Measurements from ENCODE around the gene KIF7.
"Not testable (repeated sequence)": the region's sequence is repeated elsewhere in the genome, so short reads cannot be mapped to it uniquely, and the experiment has no call there.

The KIF7 gene

GRCh38 chr15:89693696-89694095 lies 38.4 kb upstream of the KIF7 start:
- no peak overlapping the region for H3K4me2 ChIP-seq (ENCODE audit: insufficient read depth, low read length)
- H4K20me1 ChIP-seq (ENCODE audit: insufficient read depth, low read length) = no peaks in the 10 kb centered on the region
- no peaks in the 10 kb centered on the region for H3K27me3 ChIP-seq (ENCODE audit: insufficient read depth, low read length, poor library complexity)
- no peak overlapping the region for H3K4me3 ChIP-seq (ENCODE audit: low read depth in 1 of 2, low read length in 2 of 2)
- ATAC-seq (ENCODE audit: insufficient read depth, low read depth) (no peak), DNase-seq (no peak)
- no peaks in the 10 kb centered on the region for H3K4me1 ChIP-seq (ENCODE audit: insufficient read depth, low read length)
- H3K9ac ChIP-seq (ENCODE audit: low read depth, low read length) = no peak overlapping the region
- no peak for TF ChIP-seq EZH2 (IDR thresholded peaks at IDR 0.05; ENCODE audit: borderline replicate concordance, low read depth, low read length, severe bottlenecking)
- TF ChIP-seq, protein P1, sequence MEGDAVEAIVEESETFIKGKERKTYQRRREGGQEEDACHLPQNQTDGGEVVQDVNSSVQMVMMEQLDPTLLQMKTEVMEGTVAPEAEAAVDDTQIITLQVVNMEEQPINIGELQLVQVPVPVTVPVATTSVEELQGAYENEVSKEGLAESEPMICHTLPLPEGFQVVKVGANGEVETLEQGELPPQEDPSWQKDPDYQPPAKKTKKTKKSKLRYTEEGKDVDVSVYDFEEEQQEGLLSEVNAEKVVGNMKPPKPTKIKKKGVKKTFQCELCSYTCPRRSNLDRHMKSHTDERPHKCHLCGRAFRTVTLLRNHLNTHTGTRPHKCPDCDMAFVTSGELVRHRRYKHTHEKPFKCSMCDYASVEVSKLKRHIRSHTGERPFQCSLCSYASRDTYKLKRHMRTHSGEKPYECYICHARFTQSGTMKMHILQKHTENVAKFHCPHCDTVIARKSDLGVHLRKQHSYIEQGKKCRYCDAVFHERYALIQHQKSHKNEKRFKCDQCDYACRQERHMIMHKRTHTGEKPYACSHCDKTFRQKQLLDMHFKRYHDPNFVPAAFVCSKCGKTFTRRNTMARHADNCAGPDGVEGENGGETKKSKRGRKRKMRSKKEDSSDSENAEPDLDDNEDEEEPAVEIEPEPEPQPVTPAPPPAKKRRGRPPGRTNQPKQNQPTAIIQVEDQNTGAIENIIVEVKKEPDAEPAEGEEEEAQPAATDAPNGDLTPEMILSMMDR (IDR thresholded peaks at IDR 0.05; ENCODE audit: borderline replicate concordance, extremely low read depth, low read length, poor library complexity, severe bottlenecking) = no peak
- no peak overlapping the region for H3K27ac ChIP-seq (ENCODE audit: low read length)
- H3K79me2 ChIP-seq (ENCODE audit: insufficient read depth, low read length) = no peaks in the 10 kb centered on the region
- H3K36me3 ChIP-seq (ENCODE audit: insufficient read depth, low read length) = no peaks in the 10 kb centered on the region
- no peak overlapping the region for H2AFZ ChIP-seq (ENCODE audit: low read depth, low read length)
- H3K9me3 ChIP-seq (ENCODE audit: insufficient read depth, low read length, severe bottlenecking) = no peaks in the 10 kb centered on the region

DNA sequence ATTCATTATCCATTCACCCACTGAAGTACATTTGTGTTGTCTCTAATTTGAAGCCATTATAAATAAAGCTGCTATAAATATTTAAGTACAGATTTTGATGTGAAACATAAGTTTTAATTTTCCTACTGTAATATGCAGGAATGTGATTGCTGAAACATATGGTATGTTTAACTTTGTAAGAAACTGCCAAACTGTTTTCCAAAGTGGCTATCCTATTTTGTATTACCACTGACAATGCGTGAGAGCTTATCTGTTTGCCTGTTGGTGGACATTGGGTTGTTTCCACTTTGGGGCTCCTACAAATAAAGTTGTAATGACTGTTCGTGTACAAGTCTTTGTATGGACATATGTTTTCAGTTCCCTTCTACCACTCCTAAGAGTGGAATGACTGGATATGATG lies 37.8 kb upstream of the KIF7 start:
- H3K27me3 ChIP-seq (ENCODE audit: insufficient read depth, low read length, poor library complexity) = no peaks in the 10 kb centered on the region
- H3K4me1 ChIP-seq (ENCODE audit: insufficient read depth, low read length) = no peaks in the 10 kb centered on the region
- H4K20me1 ChIP-seq (ENCODE audit: insufficient read depth, low read length) = no peaks in the 10 kb centered on the region
- H3K9ac ChIP-seq (ENCODE audit: low read depth, low read length) = no peak overlapping the region
- H3K27ac ChIP-seq (ENCODE audit: low read length) = no peak overlapping the region
- no peaks in the 10 kb centered on the region for H3K79me2 ChIP-seq (ENCODE audit: insufficient read depth, low read length)
- no peak overlapping the region for H3K4me2 ChIP-seq (ENCODE audit: insufficient read depth, low read length)
- no peak for ATAC-seq (ENCODE audit: insufficient read depth, low read depth)
- no peaks in the 10 kb centered on the region for H3K9me3 ChIP-seq (ENCODE audit: insufficient read depth, low read length, severe bottlenecking)
- no peak overlapping the region for H2AFZ ChIP-seq (ENCODE audit: low read depth, low read length)
- H3K36me3 ChIP-seq (ENCODE audit: insufficient read depth, low read length) = no peaks in the 10 kb centered on the region
- no peak for DNase-seq
- no peak overlapping the region for H3K4me3 ChIP-seq (ENCODE audit: low read depth in 1 of 2, low read length in 2 of 2)
- TF ChIP-seq, protein P1 (IDR thresholded peaks at IDR 0.05; ENCODE audit: borderline replicate concordance, extremely low read depth, low read length, poor library complexity, severe bottlenecking) = no peak
- no peak for TF ChIP-seq EZH2 (IDR thresholded peaks at IDR 0.05; ENCODE audit: borderline replicate concordance, low read depth, low read length, severe bottlenecking)

- Histone ChIP-seq H3K4me1 (ENCODE audit: insufficient read depth, low read length) (no peaks in the 10 kb centered on the region), H3K36me3 (ENCODE audit: insufficient read depth, low read length) (no peaks in the 10 kb centered on the region), H4K20me1 (ENCODE audit: insufficient read depth, low read length) (no peaks in the 10 kb centered on the region), H3K27ac (ENCODE audit: low read length) (no peak within 1 kb of the TSS), H3K27me3 (ENCODE audit: insufficient read depth, low read length, poor library complexity) (no peaks in the 10 kb centered on the region), H3K4me3 (ENCODE audit: low read depth in 1 of 2, low read length in 2 of 2) (no peak within 1 kb of the TSS), H2AFZ (ENCODE audit: low read depth, low read length) (no peak within 1 kb of the TSS), H3K4me2 (ENCODE audit: insufficient read depth, low read length) (no peak within 1 kb of the TSS), H3K9ac (ENCODE audit: low read depth, low read length) (no peak within 1 kb of the TSS), H3K9me3 (ENCODE audit: insufficient read depth, low read length, severe bottlenecking) (no peaks in the 10 kb centered on the region), H3K79me2 (ENCODE audit: insufficient read depth, low read length) (no peaks in the 10 kb centered on the region)
- DNase-seq (no peak), ATAC-seq (ENCODE audit: insufficient read depth, low read depth) (no peak)
- no peak for TF ChIP-seq EZH2 (IDR thresholded peaks at IDR 0.05; ENCODE audit: borderline replicate concordance, low read depth, low read length, severe bottlenecking)
- TF ChIP-seq, protein P1 (IDR thresholded peaks at IDR 0.05; ENCODE audit: borderline replicate concordance, extremely low read depth, low read length, poor library complexity, severe bottlenecking) = no peak
Observed at GRCh38 chr15:89690276-89691218, 35.3 kb upstream of the KIF7 start, which contains the start of the genes PEX11A and WDR93. PEX11A (minus strand) TSS chr15:89690754; CDS start chr15:89690632, 122 bp downstream. WDR93 (plus strand) TSS chr15:89690811; CDS start chr15:89701747, 10,936 bp downstream.

DNA sequence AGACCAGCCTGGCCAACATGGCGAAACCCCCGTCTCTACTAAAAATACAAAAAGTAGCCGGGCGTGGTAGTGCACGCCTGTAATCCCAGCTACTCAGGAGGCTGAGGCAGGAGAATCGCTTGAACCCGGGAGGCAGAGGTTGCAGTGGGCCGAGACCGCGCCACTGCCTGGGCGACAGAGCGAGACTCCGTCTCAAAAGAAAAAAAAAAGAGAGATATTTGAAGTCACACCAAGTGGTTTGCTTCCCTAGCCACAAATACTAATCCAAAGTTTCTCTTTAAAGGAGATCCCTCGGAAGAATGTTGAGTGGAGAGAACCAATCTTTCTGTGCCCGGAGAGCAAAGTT lies 34.6 kb upstream of the KIF7 start:
- DNase-seq; H3K27me3 ChIP-seq (ENCODE audit: insufficient read depth, low read length, poor library complexity); H3K9ac ChIP-seq (ENCODE audit: low read depth, low read length); H3K4me2 ChIP-seq (ENCODE audit: insufficient read depth, low read length); H4K20me1 ChIP-seq (ENCODE audit: insufficient read depth, low read length); H2AFZ ChIP-seq (ENCODE audit: low read depth, low read length); H3K4me3 ChIP-seq (ENCODE audit: low read depth in 1 of 2, low read length in 2 of 2); H3K4me1 ChIP-seq (ENCODE audit: insufficient read depth, low read length); H3K79me2 ChIP-seq (ENCODE audit: insufficient read depth, low read length); H3K9me3 ChIP-seq (ENCODE audit: insufficient read depth, low read length, severe bottlenecking); H3K27ac ChIP-seq (ENCODE audit: low read length); H3K36me3 ChIP-seq (ENCODE audit: insufficient read depth, low read length); ATAC-seq (ENCODE audit: insufficient read depth, low read depth): not testable (repeated sequence)

Measured in DND-41 (cell line).